ENCODE data around the gene NDST1. TPM values are rescaled to one million over a fixed set of nuclear protein-coding genes. Genes with fewer than 3 reads are reported as not detected.

NDST1 gene
- total RNA-seq = 33.4 and 39.5 TPM in 2 replicates

GRCh38 chr5:150507474-150508276 is at the start of gene NDST1:
Gene NDST1, plus strand, starts transcription at chr5:150508131. Its CDS starts 13,124 bp downstream, at chr5:150521255.

Other genes with a start within 250 kb of the NDST1 start
- 1.4 and 1.8 TPM in 2 replicates for gene CAMK2A, start 218.4 kb upstream of the NDST1 start, total RNA-seq
- 18.1 and 34.3 TPM in 2 replicates for gene ARSI, start 205.2 kb upstream of the NDST1 start, total RNA-seq
- gene TCOF1, start 150.4 kb upstream of the NDST1 start, total RNA-seq = 20.5 and 30.4 TPM in 2 replicates
- 0.22 and 0.25 TPM in 2 replicates for gene CD74, start 95.2 kb upstream of the NDST1 start, total RNA-seq
- gene RPS14, start 58.4 kb upstream of the NDST1 start, total RNA-seq = 3,197 and 3,806 TPM in 2 replicates
- gene SYNPO, start 132.5 kb downstream of the NDST1 start, total RNA-seq = 0.50 and 0.89 TPM in 2 replicates
- gene MYOZ3, start 153.1 kb downstream of the NDST1 start, total RNA-seq = 0.22 TPM in 1 of 2 replicates, not detected in the other
- 19.0 and 24.9 TPM in 2 replicates for gene RBM22, start 192.9 kb downstream of the NDST1 start, total RNA-seq

Measured in uterine smooth muscle cell (primary cell).